CD4-positive, alpha-beta T cell treated with Interleukin-10 for 1 hour (primary cell): ENCODE results near the gene CCNA2.

Experiments
- DNase-seq: peaks from one replicate; pipeline ENCODE4 v3.0.0-alpha.2; 2020

Gene CCNA2

GRCh38 chr4:121769341-121769740 lies 54.3 kb downstream of the CCNA2 start:
- DNase-seq = no peak

GRCh38 chr4:121767166-121767565 lies 56.5 kb downstream of the CCNA2 start:
- no peak for DNase-seq
